ENCODE results near the gene LAPTM5. TPM values are rescaled to one million over a fixed set of nuclear protein-coding genes. Genes with fewer than 3 reads are reported as not detected.

LAPTM5 gene
- 10 to 100 TPM; 21.1 to 67.8 (median 43.1) TPM for total RNA-seq

GRCh38 chr1:30757352-30758120 is at the start of gene LAPTM5:
TSS of gene LAPTM5 (minus strand) at chr1:30757774. CDS start at chr1:30757745, 29 bp downstream.
- Histone ChIP-seq H3K9me3 (no peaks in the 10 kb centered on the region), H3K36me3 (no peaks in the 10 kb centered on the region), H3K27ac (peak within 1 kb of the TSS; percentile 16 to 86 (median 79)), H3K4me3 (peak within 1 kb of the TSS; percentile 9 to 49 (median 38)), H3K4me1 (peaks cover 0 to 45% (median 32%) of the 10 kb centered on the region in 4 donors), H3K27me3 (peaks cover 0 to 6% of the 10 kb centered on the region in 2 donors)
- WGBS, 2 donors: 30 to 42% methylated on average over 7 to 21 of the region's 21 CpGs
- DNase-seq (ENCODE audit: low spot score in 2 of 2): peak in 1 of 2 donors; percentile 44
- peak in 1 of 2 donors; percentile 44 for TF ChIP-seq POLR2A (IDR thresholded peaks at IDR 0.05)
- TF ChIP-seq EP300 (IDR thresholded peaks at IDR 0.05): peak in 1 of 2 donors; percentile 25
- no peak for TF ChIP-seq CTCF (IDR thresholded peaks at IDR 0.05)

GRCh38 chr1:30806381-30807317 is 49.1 kb upstream of the LAPTM5 start:
- Histone ChIP-seq H3K4me1 (peaks cover 0 to 57% (median 17%) of the 10 kb centered on the region in 4 donors), H3K36me3 (no peaks in the 10 kb centered on the region), H3K4me3 (no peak overlapping the region), H3K9me3 (no peaks in the 10 kb centered on the region), H3K27ac (peak overlapping the region in 3 of 4 donors; percentile 40 to 76 (median 70)), H3K27me3 (no peaks in the 10 kb centered on the region)
- no peak for DNase-seq (ENCODE audit: low spot score in 2 of 2)
- TF ChIP-seq EP300 (IDR thresholded peaks at IDR 0.05): no peak
- TF ChIP-seq POLR2A (IDR thresholded peaks at IDR 0.05): no peak
- no peak for TF ChIP-seq CTCF (IDR thresholded peaks at IDR 0.05)
- 52 to 55% methylated on average over 22 to 23 of the region's 24 CpGs for WGBS, 2 donors

- no peaks in the 10 kb centered on the region for H3K9me3 ChIP-seq
- 50 to 55% methylated on average over 11 of the region's 11 CpGs for WGBS, 2 donors
- no peak for TF ChIP-seq CTCF (IDR thresholded peaks at IDR 0.05)
- TF ChIP-seq EP300 (IDR thresholded peaks at IDR 0.05): no peak
- TF ChIP-seq POLR2A (IDR thresholded peaks at IDR 0.05): no peak
- DNase-seq (ENCODE audit: low spot score in 2 of 2): no peak
- H3K27me3 ChIP-seq: no peaks in the 10 kb centered on the region
- H3K27ac ChIP-seq: peak overlapping the region in 2 of 4 donors; percentile 70 to 72
- H3K36me3 ChIP-seq: no peaks in the 10 kb centered on the region
- peaks cover 0 to 62% (median 18%) of the 10 kb centered on the region in 4 donors for H3K4me1 ChIP-seq
- no peak overlapping the region for H3K4me3 ChIP-seq
Measured at GRCh38 chr1:30805304-30806003, 47.9 kb upstream of the LAPTM5 start.

GRCh38 chr1:30804822-30805221 is 47.2 kb upstream of the LAPTM5 start:
- no peaks in the 10 kb centered on the region for H3K9me3 ChIP-seq
- H3K36me3 ChIP-seq: no peaks in the 10 kb centered on the region
- H3K4me3 ChIP-seq: no peak overlapping the region
- no peak for DNase-seq (ENCODE audit: low spot score in 2 of 2)
- no peaks in the 10 kb centered on the region for H3K27me3 ChIP-seq
- TF ChIP-seq EP300 (IDR thresholded peaks at IDR 0.05) (no peak), CTCF (IDR thresholded peaks at IDR 0.05) (no peak)
- 70 to 88% methylated on average over 5 of the region's 5 CpGs for WGBS, 2 donors
- H3K27ac ChIP-seq: peak overlapping the region in 2 of 4 donors; percentile 70 to 72
- peaks cover 0 to 61% (median 15%) of the 10 kb centered on the region in 4 donors for H3K4me1 ChIP-seq
